GM12891 (cell line): ENCODE measurements around the gene CCDC12.

ENCODE experiments used
- POLR2A ChIP-seq: IDR thresholded peaks from 2 replicates; pipeline ENCODE4 v1.6.1; 2011; ENCODE audit warnings: low read depth, low read length, control low read depth
- POLR2AphosphoS5 ChIP-seq: IDR thresholded peaks from 2 replicates; pipeline ENCODE4 v1.6.1; 2011; ENCODE audit warnings: low read depth, low read length, control low read depth

GRCh38 chr3:46998121-46998851 is 21.7 kb upstream of the CCDC12 start:
- TF ChIP-seq POLR2A (no peak), POLR2AphosphoS5 (0 out of 2 replicates have a peak, but pooled peaks have one; percentile 27)
